Peyer's patch (tissue), 4 donors: ENCODE measurements around the gene TMEM248.

Source experiments
- POLR2A ChIP-seq, 2 donors: fragments of 450-650 bp; IDR thresholded peaks; one replicate each; pipeline ENCODE4 v1.5.1; 2017; ENCODE audit warnings: antibody characterized with exemption in 2 of 2, mild to moderate bottlenecking in 2 of 2, moderate library complexity in 2 of 2
- TF ChIP-seq, protein P1 (sequence below), 6 experiments: fragments of 450-650 bp in 4 of 6; fragments of 200-600 bp in 2 of 6; sonication (generic) in 1 of 6; IDR thresholded peaks; one replicate each; pipeline ENCODE4 v1.5.1; 2017 to 2019; ENCODE audit warnings: antibody characterized with exemption in 6 of 6, mild to moderate bottlenecking in 3 of 6, moderate library complexity in 1 of 6

DNA sequence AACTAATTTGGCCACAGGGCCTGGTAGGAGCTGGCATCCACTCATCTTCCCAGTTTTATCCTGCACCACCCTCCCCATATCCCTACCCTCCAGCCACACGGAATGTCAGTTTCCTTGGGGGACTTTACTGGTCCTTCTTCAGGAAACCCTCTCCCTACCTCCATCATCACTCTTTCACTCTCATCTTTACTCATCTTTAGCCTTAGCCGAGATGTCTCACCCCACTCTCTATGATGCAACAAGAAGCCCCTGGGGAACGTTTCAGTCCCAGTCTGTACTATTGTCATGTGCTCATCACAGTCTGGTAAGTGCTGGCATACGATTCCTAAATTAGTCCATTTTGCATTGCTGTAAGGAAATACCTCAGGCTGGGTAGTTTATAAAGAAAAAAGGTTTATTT, 34.9 kb upstream of the TMEM248 start:
- TF ChIP-seq, protein P1, sequence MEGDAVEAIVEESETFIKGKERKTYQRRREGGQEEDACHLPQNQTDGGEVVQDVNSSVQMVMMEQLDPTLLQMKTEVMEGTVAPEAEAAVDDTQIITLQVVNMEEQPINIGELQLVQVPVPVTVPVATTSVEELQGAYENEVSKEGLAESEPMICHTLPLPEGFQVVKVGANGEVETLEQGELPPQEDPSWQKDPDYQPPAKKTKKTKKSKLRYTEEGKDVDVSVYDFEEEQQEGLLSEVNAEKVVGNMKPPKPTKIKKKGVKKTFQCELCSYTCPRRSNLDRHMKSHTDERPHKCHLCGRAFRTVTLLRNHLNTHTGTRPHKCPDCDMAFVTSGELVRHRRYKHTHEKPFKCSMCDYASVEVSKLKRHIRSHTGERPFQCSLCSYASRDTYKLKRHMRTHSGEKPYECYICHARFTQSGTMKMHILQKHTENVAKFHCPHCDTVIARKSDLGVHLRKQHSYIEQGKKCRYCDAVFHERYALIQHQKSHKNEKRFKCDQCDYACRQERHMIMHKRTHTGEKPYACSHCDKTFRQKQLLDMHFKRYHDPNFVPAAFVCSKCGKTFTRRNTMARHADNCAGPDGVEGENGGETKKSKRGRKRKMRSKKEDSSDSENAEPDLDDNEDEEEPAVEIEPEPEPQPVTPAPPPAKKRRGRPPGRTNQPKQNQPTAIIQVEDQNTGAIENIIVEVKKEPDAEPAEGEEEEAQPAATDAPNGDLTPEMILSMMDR (IDR thresholded peaks at IDR 0.05): no peak
- TF ChIP-seq POLR2A (IDR thresholded peaks at IDR 0.05): no peak
